Measurements from ENCODE around the gene PSMD1. TPM values are rescaled to one million over a fixed set of nuclear protein-coding genes. Genes with fewer than 3 reads are reported as not detected.
"Not testable (repeated sequence)": the region's sequence is repeated elsewhere in the genome, so short reads cannot be mapped to it uniquely, and the experiment has no call there.

The PSMD1 gene
- polyA plus RNA-seq, 3 donors = 10.2 to 38.2 (median 32.5) TPM

DNA sequence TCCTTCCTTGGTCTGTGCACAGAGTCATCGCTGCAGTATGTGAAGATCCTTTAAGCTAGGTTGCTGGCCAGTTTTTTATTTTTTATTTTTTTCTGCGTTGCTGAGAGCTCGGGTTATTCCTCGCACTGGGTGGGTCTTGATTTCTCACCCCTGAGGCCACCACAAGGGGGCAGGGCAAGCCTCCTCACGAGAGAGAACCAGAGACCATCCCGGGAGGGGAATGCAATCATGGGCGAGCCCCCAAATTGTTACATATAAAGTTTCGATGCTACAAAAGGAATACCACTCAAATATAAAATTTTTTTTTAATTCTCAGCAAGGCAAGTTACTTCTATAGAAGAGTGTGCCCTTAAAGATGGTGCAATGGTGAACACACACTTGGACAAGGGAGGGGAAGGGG is 43.3 kb downstream of the PSMD1 start:
- H3K27ac ChIP-seq (ENCODE audit: low read depth, low read length) = no peak overlapping the region
- 97 to 99% (median 97%) methylated on average over 8 of the region's 8 CpGs for WGBS, 3 donors

DNA sequence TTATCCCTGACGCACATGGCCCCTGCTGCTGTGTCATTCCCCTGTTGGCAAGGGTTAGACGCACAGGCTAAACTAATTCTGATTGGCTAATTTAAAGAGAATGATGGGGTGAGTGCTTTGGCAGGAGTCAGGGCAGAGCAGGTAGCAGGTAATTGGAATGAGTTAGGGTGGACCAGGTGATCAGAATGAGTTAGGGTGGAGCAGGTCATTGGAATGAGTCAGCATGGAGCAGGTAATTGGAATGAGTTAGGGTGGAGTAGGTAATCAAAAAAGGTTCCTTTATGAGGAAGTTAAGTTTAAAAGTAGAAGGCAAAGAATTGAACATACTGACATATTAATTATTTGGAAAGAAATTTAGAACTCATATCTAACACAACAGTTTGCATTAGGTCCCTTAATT is 43.7 kb downstream of the PSMD1 start:
- WGBS, 3 donors = 94 to 98% (median 96%) methylated on average over 2 of the region's 2 CpGs

DNA sequence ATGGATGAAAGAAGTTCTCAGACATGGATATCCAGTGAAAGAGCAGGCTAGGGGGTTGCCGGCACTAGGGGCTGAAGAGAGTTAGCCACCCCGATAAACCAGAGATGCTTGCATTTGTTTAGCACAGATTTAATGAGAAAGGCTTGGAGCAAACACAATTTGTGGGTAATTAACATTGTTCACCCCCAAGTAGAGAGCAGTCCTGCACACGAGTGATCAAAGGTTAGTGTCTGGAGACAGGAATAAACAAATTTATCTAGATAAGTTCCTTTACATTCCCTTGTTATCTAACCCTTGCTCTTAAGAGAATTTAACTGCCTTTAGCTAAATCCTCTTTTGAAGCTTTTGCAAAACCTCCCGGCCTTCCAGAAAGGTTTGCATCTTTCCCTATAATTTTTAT is 44.3 kb downstream of the PSMD1 start:
- 83 to 97% (median 93%) methylated on average over 4 of the region's 4 CpGs for WGBS, 3 donors
- no peak overlapping the region for H3K27ac ChIP-seq (ENCODE audit: low read depth, low read length)

More for the DNA sequence above, 43.7 kb downstream of the PSMD1 start:
- not testable (repeated sequence) for H3K27ac ChIP-seq (ENCODE audit: low read depth, low read length)

GRCh38 chr2:231102772-231103171 is 46.1 kb downstream of the PSMD1 start:
- 79 to 89% (median 80%) methylated on average over 2 of the region's 2 CpGs for WGBS, 3 donors

GRCh38 chr2:231104115-231104713 is 47.5 kb downstream of the PSMD1 start:
- no peak overlapping the region for H3K27ac ChIP-seq (ENCODE audit: low read depth, low read length)
- 7 to 10% (median 9%) methylated on average over 3 of the region's 3 CpGs for WGBS, 3 donors

More at GRCh38 chr2:231102772-231103171, 46.1 kb downstream of the PSMD1 start:
- H3K27ac ChIP-seq (ENCODE audit: low read depth, low read length) = no peak overlapping the region

GRCh38 chr2:231110551-231110950 is 53.9 kb downstream of the PSMD1 start:
- H3K27ac ChIP-seq (ENCODE audit: low read depth, low read length) = no peak overlapping the region

GRCh38 chr2:231111987-231112386 is 55.3 kb downstream of the PSMD1 start:
- no peak overlapping the region for H3K27ac ChIP-seq (ENCODE audit: low read depth, low read length)

More at GRCh38 chr2:231110551-231110950, 53.9 kb downstream of the PSMD1 start:
- 35 to 81% (median 61%) methylated on average over 1 of the region's 1 CpG for WGBS, 3 donors

DNA sequence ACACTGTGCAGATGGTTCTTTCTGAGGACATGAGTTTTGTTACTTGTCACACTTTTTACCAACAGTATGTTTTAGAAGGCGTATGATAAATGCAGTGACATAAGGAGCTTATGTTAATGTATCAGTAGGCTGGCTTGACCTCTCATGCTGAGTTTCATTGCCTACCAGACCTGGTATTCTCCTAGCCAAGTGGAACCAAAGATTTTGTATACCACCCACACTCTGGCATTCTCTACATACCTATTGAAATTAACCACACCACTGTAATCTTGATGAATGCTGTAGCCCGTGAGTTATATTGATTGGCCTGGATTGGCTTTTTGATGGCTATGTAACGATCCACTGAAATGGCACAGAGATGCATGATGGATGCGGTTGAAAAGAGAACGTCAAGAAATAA is 56.8 kb downstream of the PSMD1 start:
- WGBS, 3 donors = 92 to 98% (median 95%) methylated on average over 5 of the region's 5 CpGs
- no peak overlapping the region for H3K27ac ChIP-seq (ENCODE audit: low read depth, low read length)

More at GRCh38 chr2:231111987-231112386, 55.3 kb downstream of the PSMD1 start:
- 94 to 100% (median 96%) methylated on average over 1 of the region's 1 CpG for WGBS, 3 donors

DNA sequence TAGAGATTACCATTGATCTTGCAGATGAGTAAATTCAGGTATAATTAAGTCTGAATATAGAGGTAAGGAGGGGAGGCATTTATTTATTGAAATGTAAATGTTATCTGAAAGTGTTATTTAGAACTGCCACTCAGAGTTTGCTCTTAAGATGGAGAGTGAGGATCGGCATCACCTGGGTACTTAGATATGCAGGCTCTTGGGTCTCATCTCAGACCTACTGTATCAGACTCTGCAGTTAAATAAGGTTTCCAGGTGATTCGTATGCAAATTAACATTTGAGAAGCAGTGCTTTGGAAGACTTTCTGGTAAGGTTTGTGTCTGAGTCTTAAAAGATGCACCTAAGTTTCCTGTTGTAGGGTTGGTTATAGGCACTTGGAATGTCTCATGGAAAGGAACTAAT is 59.0 kb downstream of the PSMD1 start:
- H3K27ac ChIP-seq (ENCODE audit: low read depth, low read length) = no peak overlapping the region
- 86 to 91% (median 87%) methylated on average over 2 of the region's 2 CpGs for WGBS, 3 donors

- no peak overlapping the region for H3K27ac ChIP-seq (ENCODE audit: low read depth, low read length)
- WGBS, 3 donors = 44 to 47% (median 47%) methylated on average over 1 of the region's 1 CpG
Observed at GRCh38 chr2:231117148-231117547, 60.5 kb downstream of the PSMD1 start.

DNA sequence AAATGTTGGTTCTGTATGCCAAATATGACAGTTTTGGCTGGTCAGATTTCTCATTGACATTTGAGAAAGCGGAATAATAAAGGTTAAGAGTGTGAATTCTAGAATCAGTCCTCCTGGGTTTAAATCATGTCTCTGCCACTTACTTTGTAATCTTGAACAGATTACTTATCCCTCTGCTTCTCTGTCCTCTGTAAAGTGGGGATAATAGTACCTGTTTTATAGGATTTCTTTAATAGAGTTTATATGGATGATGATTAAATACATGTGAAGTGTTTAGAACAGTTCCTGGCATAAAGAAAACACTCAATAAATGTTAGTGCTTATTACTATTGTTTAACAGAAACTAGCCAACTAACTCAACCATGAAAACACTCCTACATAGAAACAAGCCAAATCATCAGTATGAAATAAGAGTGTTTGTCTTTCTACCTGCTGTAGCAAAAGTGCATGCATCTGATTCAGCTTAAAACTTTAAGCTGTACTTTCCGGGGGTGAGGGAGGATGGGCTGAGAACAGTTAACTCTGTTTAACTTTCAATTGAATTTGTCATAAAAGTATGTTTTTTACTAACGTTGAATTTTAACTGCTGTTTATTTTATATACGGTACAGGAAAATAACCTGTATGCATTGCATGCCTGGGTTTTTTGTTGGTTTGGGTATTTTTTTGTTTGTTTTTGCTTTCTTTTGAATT is 61.4 kb downstream of the PSMD1 start:
- 72 to 79% (median 73%) methylated on average over 4 of the region's 4 CpGs for WGBS, 3 donors
- no peak overlapping the region for H3K27ac ChIP-seq (ENCODE audit: low read depth, low read length)

- H3K27ac ChIP-seq (ENCODE audit: low read depth, low read length) = no peak overlapping the region
- WGBS, 3 donors = 76 to 84% (median 81%) methylated on average over 2 of the region's 2 CpGs
Observed at GRCh38 chr2:231118614-231118942, 61.9 kb downstream of the PSMD1 start.

- no peak overlapping the region for H3K27ac ChIP-seq (ENCODE audit: low read depth, low read length)
Observed at GRCh38 chr2:231123362-231123898, 66.8 kb downstream of the PSMD1 start.

DNA sequence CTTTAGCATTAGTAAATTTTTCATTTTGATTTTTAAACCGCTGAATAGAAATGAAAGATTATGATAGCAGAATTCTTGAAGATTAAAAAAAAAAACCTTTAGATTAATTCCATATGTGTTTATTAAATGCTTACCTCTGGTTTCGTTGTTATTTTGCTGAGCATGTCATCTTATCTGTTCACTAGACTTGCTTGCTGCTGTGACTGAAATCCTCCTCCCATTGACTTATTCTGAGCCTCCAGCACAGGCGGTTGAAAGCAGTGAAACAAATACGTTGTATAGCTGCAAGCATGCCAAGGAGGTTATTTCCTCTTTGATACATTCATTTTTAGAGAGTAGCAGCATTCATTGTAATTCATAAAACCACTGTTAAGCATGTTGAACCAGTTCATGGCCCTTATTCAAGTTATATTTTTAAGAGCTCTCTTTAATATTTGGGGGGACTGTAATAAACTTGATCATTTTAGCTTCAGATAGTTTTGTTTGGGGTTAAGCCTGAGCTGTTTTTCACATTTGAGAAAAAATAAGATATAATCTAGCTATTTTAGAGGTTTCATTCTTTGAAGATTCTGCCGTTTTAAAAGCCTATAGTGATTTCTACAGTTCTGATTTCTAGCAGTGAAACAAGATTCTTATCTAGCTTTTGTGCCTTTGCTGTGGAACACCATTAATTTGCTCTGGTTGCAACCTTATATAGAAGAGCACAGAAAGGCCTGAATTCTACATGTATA is 68.3 kb downstream of the PSMD1 start, which contains the start of gene HTR2B:
HTR2B (minus strand) TSS at position 205 of the 731 bp plus-strand sequence. CDS start 1,278 bp downstream, outside the sequence.
- no peak within 1 kb of the TSS for H3K27ac ChIP-seq (ENCODE audit: low read depth, low read length)
- 45 to 54% (median 51%) methylated on average over 5 of the region's 5 CpGs for WGBS, 3 donors

More at GRCh38 chr2:231123362-231123898, 66.8 kb downstream of the PSMD1 start:
- 18 to 66% (median 51%) methylated on average over 4 of the region's 4 CpGs for WGBS, 3 donors

- WGBS, 3 donors = 94 to 97% (median 94%) methylated on average over 7 of the region's 7 CpGs
- no peak overlapping the region for H3K27ac ChIP-seq (ENCODE audit: low read depth, low read length)
Observed at GRCh38 chr2:231126123-231126522, 69.5 kb downstream of the PSMD1 start.

GRCh38 chr2:231127480-231127879 is 70.8 kb downstream of the PSMD1 start:
- 94 to 98% (median 98%) methylated on average over 9 of the region's 9 CpGs for WGBS, 3 donors
- H3K27ac ChIP-seq (ENCODE audit: low read depth, low read length) = no peak overlapping the region

GRCh38 chr2:231127936-231128335 is 71.3 kb downstream of the PSMD1 start:
- no peak overlapping the region for H3K27ac ChIP-seq (ENCODE audit: low read depth, low read length)

DNA sequence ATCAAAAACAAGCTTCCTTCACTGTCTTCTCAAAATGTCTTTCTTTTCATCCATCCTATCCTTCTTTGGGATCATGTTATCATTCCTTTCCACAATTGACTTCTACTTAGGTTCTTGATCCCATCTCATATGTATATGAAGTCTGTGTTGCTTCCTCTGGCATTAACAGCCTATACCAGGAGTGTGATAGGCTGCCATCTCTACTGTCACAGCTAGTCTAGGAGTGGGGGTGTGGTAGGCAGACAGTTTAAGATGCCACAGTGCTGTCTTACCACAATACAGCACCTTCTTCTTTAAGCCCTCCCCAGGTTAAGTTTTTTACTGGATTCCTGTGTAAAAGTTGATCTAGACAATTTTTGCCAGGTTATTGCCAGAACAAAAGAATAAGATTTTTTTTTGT is 71.9 kb downstream of the PSMD1 start:
- no peak overlapping the region for H3K27ac ChIP-seq (ENCODE audit: low read depth, low read length)

More at GRCh38 chr2:231127936-231128335, 71.3 kb downstream of the PSMD1 start:
- WGBS, 3 donors = 86 to 94% (median 91%) methylated on average over 1 of the region's 1 CpG

- WGBS, 3 donors = 91 to 98% (median 91%) methylated on average over 1 of the region's 1 CpG
- H3K27ac ChIP-seq (ENCODE audit: low read depth, low read length) = no peak overlapping the region
Observed at GRCh38 chr2:231129216-231129615, 72.5 kb downstream of the PSMD1 start.
